ENCODE data around the gene SRP68.
"Not testable (repeated sequence)": the region's sequence is repeated elsewhere in the genome, so short reads cannot be mapped to it uniquely, and the experiment has no call there.

Gene SRP68

GRCh38 chr17:76044475-76045007, 27.8 kb downstream of the SRP68 start:
- DNase-seq (ENCODE audit: low read depth): not testable (repeated sequence)

- not testable (repeated sequence) for DNase-seq (ENCODE audit: low read depth)
These were observed 29.4 kb downstream of the SRP68 start for GRCh38 chr17:76042868-76043267.

- DNase-seq (ENCODE audit: low read depth): no peak
These were observed 31.9 kb downstream of the SRP68 start for GRCh38 chr17:76040376-76040775.

- no peak for DNase-seq (ENCODE audit: low read depth)
These were observed 33.2 kb downstream of the SRP68 start for GRCh38 chr17:76039121-76039520.

- no peak for DNase-seq (ENCODE audit: low read depth)
These were observed 34.3 kb downstream of the SRP68 start for GRCh38 chr17:76038050-76038449.

GRCh38 chr17:76036497-76037261, 35.6 kb downstream of the SRP68 start:
- DNase-seq (ENCODE audit: low read depth): no peak

- DNase-seq (ENCODE audit: low read depth): no peak
These were observed 37.6 kb downstream of the SRP68 start for GRCh38 chr17:76034428-76035350.

GRCh38 chr17:76033139-76033538, 39.2 kb downstream of the SRP68 start:
- DNase-seq (ENCODE audit: low read depth): no peak

- DNase-seq (ENCODE audit: low read depth): no peak
These were observed 39.6 kb downstream of the SRP68 start for GRCh38 chr17:76032780-76033108.

- DNase-seq (ENCODE audit: low read depth): no peak
These were observed 40.1 kb downstream of the SRP68 start for GRCh38 chr17:76032073-76032779.

- no peak for DNase-seq (ENCODE audit: low read depth)
These were observed 45.0 kb downstream of the SRP68 start, which contains the start of gene EVPL for GRCh38 chr17:76027159-76027839. Gene EVPL, minus strand, starts transcription at chr17:76027306. Its CDS starts 108 bp downstream, at chr17:76027198.

- DNase-seq (ENCODE audit: low read depth): no peak
These were observed 45.6 kb downstream of the SRP68 start for GRCh38 chr17:76026714-76027158.

- no peak for DNase-seq (ENCODE audit: low read depth)
These were observed 47.0 kb downstream of the SRP68 start for GRCh38 chr17:76025294-76025693.

GRCh38 chr17:76024353-76024752, 48.0 kb downstream of the SRP68 start:
- no peak for DNase-seq (ENCODE audit: low read depth)

GRCh38 chr17:76023900-76024237, 48.4 kb downstream of the SRP68 start:
- no peak for DNase-seq (ENCODE audit: low read depth)

GRCh38 chr17:76022973-76023899, 49.1 kb downstream of the SRP68 start:
- no peak for DNase-seq (ENCODE audit: low read depth)

GRCh38 chr17:76022285-76022684, 50.0 kb downstream of the SRP68 start:
- no peak for DNase-seq (ENCODE audit: low read depth)

GRCh38 chr17:76019833-76020467, 52.4 kb downstream of the SRP68 start:
- DNase-seq (ENCODE audit: low read depth): no peak

- no peak for DNase-seq (ENCODE audit: low read depth)
These were observed 53.5 kb downstream of the SRP68 start for GRCh38 chr17:76018801-76019200.

GRCh38 chr17:76018340-76018680, 54.0 kb downstream of the SRP68 start:
- DNase-seq (ENCODE audit: low read depth): no peak

Data from stimulated activated CD8-positive, alpha-beta memory T cell treated with anti-CD3 and anti-CD28 coated beads, Interleukin-12 subunit alpha, Interleukin-12 subunit beta, amount 100 ng/mL, for 1 hour (primary cell).